Measurements from ENCODE around the gene THBS1.

THBS1 gene

GRCh38 chr15:39553947-39554693 lies 26.8 kb upstream of the THBS1 start:
- no peak for DNase-seq (ENCODE audit: low read depth)
- H3K4me3 ChIP-seq (replicated peaks; ENCODE audit: low read depth, low read length), result no peak overlapping the region
- TF ChIP-seq CTCF (IDR thresholded peaks at IDR 0.05; ENCODE audit: low read length, missing control alignments), result no peak

- DNase-seq (ENCODE audit: low read depth), result no peak
- no peak overlapping the region for H3K4me3 ChIP-seq (replicated peaks; ENCODE audit: low read depth, low read length)
- TF ChIP-seq CTCF (IDR thresholded peaks at IDR 0.05; ENCODE audit: low read length, missing control alignments), result no peak
Observed at GRCh38 chr15:39554746-39555387, 26.0 kb upstream of the THBS1 start.

- no peak overlapping the region for H3K4me3 ChIP-seq (replicated peaks; ENCODE audit: low read depth, low read length)
- DNase-seq (ENCODE audit: low read depth), result peak; percentile 25
- no peak for TF ChIP-seq CTCF (IDR thresholded peaks at IDR 0.05; ENCODE audit: low read length, missing control alignments)
Observed at GRCh38 chr15:39555885-39556284, 25.0 kb upstream of the THBS1 start.

GRCh38 chr15:39556461-39556860 lies 24.4 kb upstream of the THBS1 start:
- H3K4me3 ChIP-seq (replicated peaks; ENCODE audit: low read depth, low read length), result no peak overlapping the region
- TF ChIP-seq CTCF (IDR thresholded peaks at IDR 0.05; ENCODE audit: low read length, missing control alignments), result no peak
- DNase-seq (ENCODE audit: low read depth), result no peak

- no peak for DNase-seq (ENCODE audit: low read depth)
- H3K4me3 ChIP-seq (replicated peaks; ENCODE audit: low read depth, low read length), result no peak overlapping the region
- TF ChIP-seq CTCF (IDR thresholded peaks at IDR 0.05; ENCODE audit: low read length, missing control alignments), result no peak
Observed at GRCh38 chr15:39558421-39558820, 22.5 kb upstream of the THBS1 start.

- TF ChIP-seq CTCF (IDR thresholded peaks at IDR 0.05; ENCODE audit: low read length, missing control alignments), result no peak
- no peak for DNase-seq (ENCODE audit: low read depth)
- H3K4me3 ChIP-seq (replicated peaks; ENCODE audit: low read depth, low read length), result no peak overlapping the region
Observed at GRCh38 chr15:39564972-39565665, 15.8 kb upstream of the THBS1 start.

Measured in fibroblast of pulmonary artery (primary cell).